Measurements from ENCODE around the gene PRRT1B.

Gene PRRT1B

DNA sequence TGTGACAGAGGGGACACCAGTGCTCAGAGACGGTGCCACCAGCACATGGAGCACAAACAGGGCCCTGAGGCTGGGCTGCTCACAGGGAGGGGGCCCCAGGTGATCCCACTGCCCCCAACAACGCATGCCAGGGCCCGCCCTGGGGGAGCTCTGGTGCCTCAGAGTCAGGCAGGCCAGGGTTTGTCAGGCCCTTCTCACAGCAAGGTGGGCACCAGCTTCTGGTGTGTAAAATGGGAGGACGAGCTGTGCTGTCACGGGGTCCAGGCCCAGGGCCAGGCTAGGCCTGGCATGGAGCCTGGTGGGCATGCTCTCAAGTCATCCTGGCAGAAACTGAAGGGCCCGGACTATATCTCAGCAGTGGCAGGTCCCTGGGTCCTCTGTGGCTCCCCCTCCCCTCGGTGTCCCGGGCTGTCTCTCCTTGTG, 34.5 kb downstream of the PRRT1B start:
- no peak for DNase-seq (ENCODE audit: low read depth in 2 of 2)

DNA sequence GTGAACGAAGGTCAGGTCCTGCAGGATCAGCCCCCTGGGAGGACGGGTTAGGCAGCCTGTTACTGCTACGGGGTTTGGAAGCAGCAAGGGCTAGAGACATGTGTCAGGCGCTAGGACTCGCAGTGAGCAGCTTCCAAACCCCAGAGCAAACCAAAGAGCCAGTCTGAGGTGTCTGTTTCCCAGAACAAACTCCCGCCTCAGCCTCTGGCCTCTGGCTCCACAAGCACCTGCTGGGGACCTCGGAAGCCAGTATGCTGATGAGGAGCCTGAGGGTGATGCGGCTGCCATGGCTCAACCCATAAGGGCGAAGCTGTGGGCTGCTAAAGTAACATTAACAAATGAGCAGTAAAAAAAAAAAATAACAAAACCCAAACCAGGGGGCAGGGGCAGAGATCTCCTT, 35.0 kb downstream of the PRRT1B start:
- DNase-seq (ENCODE audit: low read depth in 2 of 2) = no peak

DNA sequence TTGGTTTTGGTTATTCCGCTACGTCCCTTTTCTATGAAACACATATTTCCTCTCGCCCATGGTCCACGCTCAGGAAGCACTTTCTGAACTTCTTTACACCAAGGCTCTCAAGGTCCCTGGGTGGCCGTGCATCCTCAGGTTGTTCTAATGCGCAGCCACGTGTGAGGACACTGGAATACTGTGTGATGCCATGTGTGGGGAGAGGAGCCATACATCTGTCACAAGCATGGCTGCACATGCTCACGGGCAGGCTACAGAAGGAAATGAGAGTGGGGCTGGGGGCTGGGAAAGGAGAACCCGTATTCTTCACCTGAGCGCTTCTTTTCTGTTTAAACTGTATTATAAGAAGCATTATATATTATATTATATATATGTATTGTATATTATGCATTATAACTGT, 36.7 kb downstream of the PRRT1B start:
- DNase-seq (ENCODE audit: low read depth in 2 of 2) = no peak

GRCh38 chr9:131582466-131583336, 37.4 kb downstream of the PRRT1B start:
- no peak for DNase-seq (ENCODE audit: low read depth in 2 of 2)

GRCh38 chr9:131583337-131583645, 38.0 kb downstream of the PRRT1B start:
- no peak for DNase-seq (ENCODE audit: low read depth in 2 of 2)

GRCh38 chr9:131583836-131584555, 38.7 kb downstream of the PRRT1B start:
- DNase-seq (ENCODE audit: low read depth in 2 of 2) = no peak

- DNase-seq (ENCODE audit: low read depth in 2 of 2) = no peak
Observed at GRCh38 chr9:131584858-131585257, 39.5 kb downstream of the PRRT1B start.

DNA sequence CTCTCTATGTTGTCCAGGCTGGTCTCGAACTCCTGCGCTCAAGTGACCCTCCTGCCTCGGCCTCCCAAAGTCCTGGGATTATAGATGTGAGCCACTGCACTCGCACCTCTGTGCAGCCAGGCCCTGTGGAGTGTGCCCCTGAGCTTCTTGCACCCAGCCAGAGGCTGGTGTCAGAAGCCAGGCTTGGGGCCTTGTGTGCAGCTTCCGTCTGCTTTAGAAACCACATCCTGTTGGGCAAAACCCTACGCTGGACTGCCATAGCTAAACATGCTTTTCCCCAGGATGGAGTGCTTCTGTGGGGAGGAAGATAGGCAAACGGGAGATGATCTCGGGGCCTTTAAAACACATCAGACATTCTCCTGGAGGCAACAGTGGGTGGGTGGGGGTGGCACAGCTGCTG, 40.1 kb downstream of the PRRT1B start:
- DNase-seq (ENCODE audit: low read depth in 2 of 2) = peak; percentile 13 to 18

DNA sequence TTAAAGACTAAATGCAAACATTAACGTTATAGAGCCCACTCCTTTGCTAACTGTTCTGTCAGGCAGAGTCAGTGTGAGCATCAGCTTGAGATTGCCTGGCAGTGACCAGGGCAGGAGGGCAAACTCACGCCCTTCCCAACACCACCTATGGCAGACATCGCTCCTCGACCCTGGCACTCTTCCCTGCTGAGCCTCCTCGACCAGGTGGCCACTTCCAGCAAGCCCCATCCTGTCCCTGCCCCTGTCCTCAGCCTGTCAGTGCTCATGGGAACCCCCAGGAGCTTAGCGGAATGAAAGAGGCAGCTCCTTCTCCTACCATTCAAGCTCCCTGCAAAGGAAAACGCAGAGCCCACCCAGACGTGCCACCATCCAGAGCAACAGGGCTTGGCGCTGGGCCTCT, 42.0 kb downstream of the PRRT1B start:
- DNase-seq (ENCODE audit: low read depth in 2 of 2) = no peak

- DNase-seq (ENCODE audit: low read depth in 2 of 2) = no peak
Observed at GRCh38 chr9:131587906-131588305, 42.6 kb downstream of the PRRT1B start.

GRCh38 chr9:131588396-131588795, 43.1 kb downstream of the PRRT1B start:
- DNase-seq (ENCODE audit: low read depth in 2 of 2) = no peak

GRCh38 chr9:131589124-131589711, 43.9 kb downstream of the PRRT1B start:
- no peak for DNase-seq (ENCODE audit: low read depth in 2 of 2)

DNA sequence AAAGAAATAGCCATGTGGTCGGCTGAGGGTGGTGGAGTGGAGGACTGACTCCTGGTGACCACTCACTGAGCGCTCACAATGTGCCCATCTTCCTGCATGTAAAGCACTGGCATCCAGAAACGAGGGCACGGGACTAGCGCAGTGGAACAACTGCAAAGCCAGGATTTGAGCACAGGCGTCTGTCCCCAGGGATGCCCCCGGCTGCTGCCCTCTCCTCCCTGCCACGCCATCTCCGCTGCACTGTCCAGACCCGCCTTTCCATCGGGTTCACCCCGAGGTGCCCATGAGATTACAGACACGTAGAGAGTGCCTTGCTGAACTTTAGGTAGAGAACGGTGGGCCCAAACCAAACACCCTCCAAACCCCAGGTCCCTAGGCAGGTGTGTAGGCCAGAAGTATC, 44.7 kb downstream of the PRRT1B start:
- no peak for DNase-seq (ENCODE audit: low read depth in 2 of 2)

- no peak for DNase-seq (ENCODE audit: low read depth in 2 of 2)
Observed at GRCh38 chr9:131590449-131590848, 45.1 kb downstream of the PRRT1B start.

GRCh38 chr9:131590907-131591844, 45.9 kb downstream of the PRRT1B start:
- DNase-seq (ENCODE audit: low read depth in 2 of 2) = peak; percentile 55 to 57

DNA sequence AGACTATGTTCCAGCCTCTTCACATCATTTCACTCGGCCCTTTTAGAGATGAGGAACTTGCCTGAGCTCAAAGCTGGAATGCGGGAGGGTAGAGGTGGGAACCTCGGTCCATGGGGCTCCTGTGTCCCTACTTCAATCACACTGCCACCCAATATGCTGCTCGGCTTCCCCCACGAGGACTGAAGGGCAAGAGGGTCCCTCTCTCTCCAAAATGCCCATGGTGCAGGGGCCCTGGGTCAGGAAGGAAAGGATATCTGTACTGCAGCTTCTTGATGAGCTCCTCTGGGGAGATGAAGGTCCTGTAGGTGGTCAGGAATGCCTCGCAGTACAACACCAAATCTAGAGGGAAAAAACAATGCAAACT, 46.5 kb downstream of the PRRT1B start:
- no peak for DNase-seq (ENCODE audit: low read depth in 2 of 2)

DNA sequence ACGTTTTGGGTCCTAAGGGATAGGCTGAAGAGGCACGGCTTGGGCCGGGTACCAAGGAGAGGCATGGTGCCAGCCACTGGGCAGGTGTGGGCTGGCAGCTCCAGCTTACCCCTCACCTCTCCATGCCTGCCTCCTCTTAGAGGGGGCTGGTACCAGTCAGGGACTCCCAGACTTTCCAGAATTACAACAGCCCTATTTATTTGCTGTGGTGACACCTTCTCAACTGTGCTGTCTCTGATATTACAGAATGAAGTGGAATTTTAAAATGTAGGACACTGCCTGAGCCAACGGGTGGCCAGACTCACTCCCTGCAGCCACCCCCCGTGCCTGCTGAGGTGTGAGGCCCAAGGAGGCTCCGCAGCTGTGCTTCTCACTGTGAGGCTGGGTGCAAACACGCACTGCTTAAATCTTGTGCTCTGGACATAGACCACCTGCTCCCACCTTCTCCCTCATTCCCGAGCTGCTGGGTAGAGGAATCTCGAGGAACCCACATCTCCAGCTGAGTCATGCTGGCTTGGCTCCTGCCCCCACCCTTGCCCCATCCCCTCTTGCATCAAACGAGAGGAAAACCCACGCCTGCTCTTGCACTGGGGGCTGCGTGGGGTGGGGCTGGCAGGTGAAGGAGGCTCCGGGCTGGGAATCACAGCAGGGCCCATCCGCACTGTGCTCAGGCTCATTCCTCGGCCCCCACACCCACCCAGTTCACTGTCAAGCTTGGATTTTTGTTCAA, 47.9 kb downstream of the PRRT1B start:
- DNase-seq (ENCODE audit: low read depth in 2 of 2) = no peak

GRCh38 chr9:131593936-131594665, 48.8 kb downstream of the PRRT1B start:
- DNase-seq (ENCODE audit: low read depth in 2 of 2) = no peak

DNA sequence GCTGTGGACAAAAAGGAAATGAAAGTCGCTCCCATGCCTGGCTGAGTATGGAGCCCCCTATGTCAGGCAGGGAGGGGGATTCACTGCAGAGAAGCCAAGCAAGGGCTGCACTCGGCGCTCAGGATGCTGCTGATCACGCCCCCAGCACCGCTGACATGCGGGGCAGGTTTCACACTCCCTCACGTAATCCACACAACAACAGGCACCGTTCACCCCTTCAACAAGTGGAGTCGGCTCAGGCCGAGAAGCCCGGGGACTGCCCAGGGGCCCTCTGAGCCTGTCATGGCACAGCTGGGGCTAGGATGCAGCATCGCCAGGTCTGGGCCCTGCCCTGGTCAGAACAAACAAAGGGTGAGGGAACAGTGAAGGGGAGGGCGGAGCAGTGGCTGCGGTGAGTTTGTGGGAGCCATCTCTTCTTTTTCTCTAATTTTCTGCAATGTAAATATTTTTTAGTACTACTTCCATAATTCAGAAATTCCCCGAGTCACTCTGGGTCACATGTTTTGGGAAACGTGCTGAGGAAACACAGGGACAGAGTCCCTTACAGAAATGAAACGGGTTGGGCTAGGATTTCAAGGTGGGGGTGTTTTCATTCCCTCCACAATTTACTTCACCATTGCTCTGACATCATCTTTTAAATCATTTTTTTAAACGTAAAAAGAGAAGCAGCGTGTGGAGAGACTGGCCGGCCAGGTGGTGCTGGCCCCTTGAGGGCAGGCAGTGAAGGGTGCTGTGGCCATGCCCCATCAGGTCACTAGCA, 49.8 kb downstream of the PRRT1B start:
- DNase-seq (ENCODE audit: low read depth in 2 of 2) = no peak

Data from stimulated activated CD8-positive, alpha-beta memory T cell treated with anti-CD3 and anti-CD28 coated beads, Interleukin-7, amount 100 ng/mL, for 1 hour (primary cell).